ENCODE results near the gene TXNDC12. TPM values are rescaled to one million over a fixed set of nuclear protein-coding genes. Genes with fewer than 3 reads are reported as not detected.
A peak's percentile ranks its signal among the peaks of the same experiment; 100 is the strongest.

TXNDC12 gene
- total RNA-seq, 1 donor from 2014 or later, result 62.1 TPM

GRCh38 chr1:52059888-52060287, 4.9 kb upstream of the TXNDC12 start:
- no peaks in the 10 kb centered on the region for H3K27me3 ChIP-seq (ENCODE audit: control insufficient read depth, insufficient read depth, low read length)
- DNase-seq (ENCODE audit: low read depth), result no peak
- no peak overlapping the region for H3K4me3 ChIP-seq (ENCODE audit: low read depth, low read length)
- no peak for TF ChIP-seq CTCF (IDR thresholded peaks at IDR 0.05; ENCODE audit: insufficient read depth, low read length, poor library complexity, severe bottlenecking)
- peaks cover 2% of the 10 kb centered on the region for H3K36me3 ChIP-seq (ENCODE audit: control insufficient read depth, insufficient read depth, low read length)

GRCh38 chr1:52059321-52059720, 4.3 kb upstream of the TXNDC12 start:
- TF ChIP-seq CTCF (IDR thresholded peaks at IDR 0.05; ENCODE audit: insufficient read depth, low read length, poor library complexity, severe bottlenecking), result no peak
- no peak for DNase-seq (ENCODE audit: low read depth)
- no peak overlapping the region for H3K4me3 ChIP-seq (ENCODE audit: low read depth, low read length)
- H3K27me3 ChIP-seq (ENCODE audit: control insufficient read depth, insufficient read depth, low read length), result no peaks in the 10 kb centered on the region
- H3K36me3 ChIP-seq (ENCODE audit: control insufficient read depth, insufficient read depth, low read length), result peaks cover 2% of the 10 kb centered on the region

GRCh38 chr1:52057876-52058415, 3.0 kb upstream of the TXNDC12 start:
- TF ChIP-seq CTCF (IDR thresholded peaks at IDR 0.05; ENCODE audit: insufficient read depth, low read length, poor library complexity, severe bottlenecking), result no peak
- no peak for DNase-seq (ENCODE audit: low read depth)
- H3K36me3 ChIP-seq (ENCODE audit: control insufficient read depth, insufficient read depth, low read length), result peaks cover 2% of the 10 kb centered on the region
- H3K27me3 ChIP-seq (ENCODE audit: control insufficient read depth, insufficient read depth, low read length), result no peaks in the 10 kb centered on the region
- H3K4me3 ChIP-seq (ENCODE audit: low read depth, low read length), result no peak overlapping the region

- TF ChIP-seq CTCF (IDR thresholded peaks at IDR 0.05; ENCODE audit: insufficient read depth, low read length, poor library complexity, severe bottlenecking), result no peak
- Histone ChIP-seq H3K36me3 (ENCODE audit: control insufficient read depth, insufficient read depth, low read length) (no peaks in the 10 kb centered on the region), H3K27me3 (ENCODE audit: control insufficient read depth, insufficient read depth, low read length) (no peaks in the 10 kb centered on the region), H3K4me3 (ENCODE audit: low read depth, low read length) (peak overlapping the region; percentile 85)
- no peak for DNase-seq (ENCODE audit: low read depth)
These were observed 2.3 kb upstream of the TXNDC12 start for GRCh38 chr1:52057255-52057654.

GRCh38 chr1:52056937-52057231, 1.9 kb upstream of the TXNDC12 start:
- TF ChIP-seq CTCF (IDR thresholded peaks at IDR 0.05; ENCODE audit: insufficient read depth, low read length, poor library complexity, severe bottlenecking), result no peak
- no peak for DNase-seq (ENCODE audit: low read depth)
- H3K4me3 ChIP-seq (ENCODE audit: low read depth, low read length), result peak overlapping the region; percentile 85
- H3K36me3 ChIP-seq (ENCODE audit: control insufficient read depth, insufficient read depth, low read length), result no peaks in the 10 kb centered on the region
- H3K27me3 ChIP-seq (ENCODE audit: control insufficient read depth, insufficient read depth, low read length), result no peaks in the 10 kb centered on the region

GRCh38 chr1:52056163-52056936, 1.4 kb upstream of the TXNDC12 start, which contains the start of gene BTF3L4:
Gene BTF3L4, plus strand, starts transcription at chr1:52056295. Its CDS starts 3,553 bp downstream, at chr1:52059848.
- TF ChIP-seq CTCF (IDR thresholded peaks at IDR 0.05; ENCODE audit: insufficient read depth, low read length, poor library complexity, severe bottlenecking), result no peak
- Histone ChIP-seq H3K4me3 (ENCODE audit: low read depth, low read length) (peak within 1 kb of the TSS; percentile 85), H3K36me3 (ENCODE audit: control insufficient read depth, insufficient read depth, low read length) (no peaks in the 10 kb centered on the region), H3K27me3 (ENCODE audit: control insufficient read depth, insufficient read depth, low read length) (no peaks in the 10 kb centered on the region)
- DNase-seq (ENCODE audit: low read depth), result peak; percentile 79

All from kidney epithelial cell (primary cell).